Stomach (tissue), 8 donors: Measurements from ENCODE around the gene MSL3B.
A peak's percentile ranks its signal among the peaks of the same experiment; 100 is the strongest.

Experiments
- DNase-seq, 2 donors: peaks; one replicate each; pipeline versions ENCODE4 v3.0.0 to v3.0.0-alpha.2; 2013 to 2019
- H3K27ac ChIP-seq, 5 donors: fragments of 200-600 bp in 4 of 5; sonication (generic) in 4 of 5; one replicate each; pipeline ENCODE4 v1.5.1; 2013 to 2019; ENCODE audit warnings: mild to moderate bottlenecking in 1 of 5, moderate library complexity in 1 of 5
- H3K27me3 ChIP-seq, 3 donors: fragments of 200-600 bp; sonication (generic); one replicate each; pipeline ENCODE4 v1.5.1; 2017 to 2019; ENCODE audit warnings: mixed run types in 1 of 3
- H3K36me3 ChIP-seq, 4 donors: fragments of 200-600 bp; sonication (generic); 1 replicate in 3 of 4; 2 replicates in 1 of 4; pipeline ENCODE4 v1.5.1; 2016 to 2019
- H3K4me1 ChIP-seq, 4 donors: fragments of 200-600 bp; sonication (generic); one replicate each; pipeline ENCODE4 v1.5.1; 2016 to 2019
- H3K4me3 ChIP-seq, 4 donors: fragments of 200-600 bp; sonication (generic) in 3 of 4; one replicate each; pipeline ENCODE4 v1.5.1; 2016 to 2019; ENCODE audit warnings: mild to moderate bottlenecking in 1 of 4
- H3K9me3 ChIP-seq, 4 donors: fragments of 200-600 bp; sonication (generic); one replicate each; pipeline ENCODE4 v1.5.1; 2016 to 2019
- EP300 ChIP-seq: sonication (generic); formaldehyde crosslinking; IDR thresholded peaks from one replicate; pipeline ENCODE4 v1.6.1; 2017; ENCODE audit warnings: antibody characterized with exemption
- POLR2A ChIP-seq, 4 donors: fragments of 450-650 bp; IDR thresholded peaks; one replicate each; pipeline ENCODE4 v1.6.1; 2016; ENCODE audit warnings: antibody characterized with exemption in 4 of 4, control low read depth in 2 of 4, mild to moderate bottlenecking in 1 of 4, moderate library complexity in 1 of 4
- POLR2AphosphoS5 ChIP-seq, 3 donors: sonication (generic); formaldehyde crosslinking; IDR thresholded peaks; one replicate each; pipeline ENCODE4 v1.6.1; 2016; ENCODE audit warnings: antibody characterized with exemption in 3 of 3
- WGBS, 5 donors: extraction: QIAGEN DNeasy Blood & Tissue Kit in 3 of 5; methylation state at CpG; one replicate each; pipeline versions ENCODE4 v1.1.5 to v1.1.7; 2013 to 2018; 5-methylcytosine and 5-hydroxymethylcytosine counted together
- intact Hi-C: fragments of 100-400 bp; cut with DNase I; formaldehyde crosslinking; loops from one replicate; pipeline ENCODE4 v1.15.1; 2023; ENCODE audit warnings: low total_unique reads
- TF ChIP-seq, protein P1 (sequence below), 7 experiments: fragments of 450-650 bp in 4 of 7; fragments of 200-600 bp in 3 of 7; sonication (generic) in 3 of 7; IDR thresholded peaks; one replicate each; pipeline ENCODE4 v1.5.1; 2016 to 2019; ENCODE audit warnings: antibody characterized with exemption in 7 of 7, control low read depth in 2 of 7, mild to moderate bottlenecking in 1 of 7
- donor health status: healthy with polysubstance abuse.
- donor health status: Bipolar disorder and iron deficiency.
- donor health status: healthy.

MSL3B gene

DNA sequence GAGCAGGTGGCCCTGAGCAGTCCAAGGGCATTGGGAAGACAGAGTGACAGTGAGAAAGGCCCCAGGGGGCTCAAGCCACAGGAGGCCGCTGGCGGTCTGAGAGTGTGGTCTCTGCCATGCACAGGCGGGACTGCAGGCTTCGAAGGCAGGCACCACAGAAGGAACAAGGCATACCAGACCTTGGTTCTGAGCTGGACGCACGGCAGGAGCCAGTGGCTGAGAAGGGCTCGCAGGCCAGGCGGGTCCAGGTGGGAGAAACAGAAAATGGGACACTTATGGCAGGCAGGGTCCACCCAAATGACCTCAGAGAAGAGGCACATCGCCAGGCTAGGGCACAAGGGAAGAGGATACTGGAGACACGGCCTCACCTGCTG, 28.8 kb downstream of the MSL3B start:
- 93 to 99% (median 97%) methylated on average over 10 of the region's 10 CpGs for WGBS, 5 donors
- DNase-seq = no peak
- intact Hi-C loops = no loop called here

GRCh38 chr2:233838726-233839446, 29.3 kb downstream of the MSL3B start:
- peak in 1 of 2 donors; percentile 23 for DNase-seq
- no peak for TF ChIP-seq POLR2A (IDR thresholded peaks at IDR 0.05)
- TF ChIP-seq, protein P1, sequence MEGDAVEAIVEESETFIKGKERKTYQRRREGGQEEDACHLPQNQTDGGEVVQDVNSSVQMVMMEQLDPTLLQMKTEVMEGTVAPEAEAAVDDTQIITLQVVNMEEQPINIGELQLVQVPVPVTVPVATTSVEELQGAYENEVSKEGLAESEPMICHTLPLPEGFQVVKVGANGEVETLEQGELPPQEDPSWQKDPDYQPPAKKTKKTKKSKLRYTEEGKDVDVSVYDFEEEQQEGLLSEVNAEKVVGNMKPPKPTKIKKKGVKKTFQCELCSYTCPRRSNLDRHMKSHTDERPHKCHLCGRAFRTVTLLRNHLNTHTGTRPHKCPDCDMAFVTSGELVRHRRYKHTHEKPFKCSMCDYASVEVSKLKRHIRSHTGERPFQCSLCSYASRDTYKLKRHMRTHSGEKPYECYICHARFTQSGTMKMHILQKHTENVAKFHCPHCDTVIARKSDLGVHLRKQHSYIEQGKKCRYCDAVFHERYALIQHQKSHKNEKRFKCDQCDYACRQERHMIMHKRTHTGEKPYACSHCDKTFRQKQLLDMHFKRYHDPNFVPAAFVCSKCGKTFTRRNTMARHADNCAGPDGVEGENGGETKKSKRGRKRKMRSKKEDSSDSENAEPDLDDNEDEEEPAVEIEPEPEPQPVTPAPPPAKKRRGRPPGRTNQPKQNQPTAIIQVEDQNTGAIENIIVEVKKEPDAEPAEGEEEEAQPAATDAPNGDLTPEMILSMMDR (IDR thresholded peaks at IDR 0.05) = no peak
- TF ChIP-seq EP300 = no peak
- no peak for TF ChIP-seq POLR2AphosphoS5 (IDR thresholded peaks at IDR 0.05)
- peaks cover 0 to 45% (median 0%) of the 10 kb centered on the region in 4 donors for H3K36me3 ChIP-seq
- H3K9me3 ChIP-seq = no peaks in the 10 kb centered on the region
- H3K4me3 ChIP-seq = no peak overlapping the region
- WGBS, 5 donors = 85 to 89% (median 88%) methylated on average over 12 of the region's 12 CpGs
- H3K27me3 ChIP-seq = no peaks in the 10 kb centered on the region
- intact Hi-C loops = no loop called here
- no peak overlapping the region for H3K27ac ChIP-seq
- H3K4me1 ChIP-seq = no peaks in the 10 kb centered on the region

More for the DNA sequence above, 28.8 kb downstream of the MSL3B start:
- no peak overlapping the region for H3K27ac ChIP-seq
- no peaks in the 10 kb centered on the region for H3K4me1 ChIP-seq
- no peak overlapping the region for H3K4me3 ChIP-seq
- TF ChIP-seq, protein P1 (IDR thresholded peaks at IDR 0.05) = no peak
- TF ChIP-seq EP300 (no peak), POLR2AphosphoS5 (IDR thresholded peaks at IDR 0.05) (no peak), POLR2A (IDR thresholded peaks at IDR 0.05) (no peak)
- H3K36me3 ChIP-seq = peaks cover 0 to 49% (median 0%) of the 10 kb centered on the region in 4 donors
- no peaks in the 10 kb centered on the region for H3K9me3 ChIP-seq
- H3K27me3 ChIP-seq = no peaks in the 10 kb centered on the region

GRCh38 chr2:233838251-233838650, 29.9 kb downstream of the MSL3B start:
- peak in 1 of 2 donors; percentile 17 for DNase-seq
- Histone ChIP-seq H3K27ac (no peak overlapping the region), H3K4me1 (peaks cover 0 to 1% (median under 1%) of the 10 kb centered on the region in 4 donors), H3K27me3 (no peaks in the 10 kb centered on the region), H3K36me3 (peaks cover 0 to 40% (median 0%) of the 10 kb centered on the region in 4 donors), H3K9me3 (no peaks in the 10 kb centered on the region), H3K4me3 (no peak overlapping the region)
- intact Hi-C loops = no loop called here
- no peak for TF ChIP-seq EP300
- TF ChIP-seq, protein P1 (IDR thresholded peaks at IDR 0.05) = no peak
- TF ChIP-seq POLR2AphosphoS5 (IDR thresholded peaks at IDR 0.05) = no peak
- TF ChIP-seq POLR2A (IDR thresholded peaks at IDR 0.05) = no peak
- 64 to 75% (median 68%) methylated on average over 7 of the region's 7 CpGs for WGBS, 5 donors

- intact Hi-C loops = no loop called here
- no peak for DNase-seq
- peaks cover 0 to 6% (median 2%) of the 10 kb centered on the region in 4 donors for H3K4me1 ChIP-seq
- H3K9me3 ChIP-seq = no peaks in the 10 kb centered on the region
- peaks cover 0 to 40% (median 0%) of the 10 kb centered on the region in 4 donors for H3K36me3 ChIP-seq
- no peak overlapping the region for H3K4me3 ChIP-seq
- WGBS, 5 donors = 73 to 86% (median 75%) methylated on average over 9 of the region's 9 CpGs
- TF ChIP-seq, protein P1 (IDR thresholded peaks at IDR 0.05) = no peak
- no peak for TF ChIP-seq POLR2AphosphoS5 (IDR thresholded peaks at IDR 0.05)
- TF ChIP-seq POLR2A (IDR thresholded peaks at IDR 0.05) = no peak
- no peak for TF ChIP-seq EP300
- H3K27me3 ChIP-seq = no peaks in the 10 kb centered on the region
- no peak overlapping the region for H3K27ac ChIP-seq
Measured at GRCh38 chr2:233837694-233838229, 30.4 kb downstream of the MSL3B start.
